Transverse colon (tissue), 4 donors: ENCODE results near the gene INPP4B.

Experiments used
- CTCF ChIP-seq, 5 experiments: fragments of 200-600 bp in 3 of 5; fragments of 450-650 bp in 2 of 5; sonication (generic) in 3 of 5; IDR thresholded peaks; 1 replicate in 2 of 5; 2 replicates in 3 of 5; pipeline ENCODE4 v1.5.1; 2016 to 2017; ENCODE audit warnings: antibody characterized with exemption in 5 of 5, inconsistent platforms in 3 of 5, mild to moderate bottlenecking in 2 of 5, moderate library complexity in 1 of 5
- POLR2AphosphoS5 ChIP-seq, 3 donors: sonication (generic); formaldehyde crosslinking; IDR thresholded peaks; one replicate each; pipeline ENCODE4 v1.6.1; 2016; ENCODE audit warnings: antibody characterized with exemption in 3 of 3

GRCh38 chr4:142824368-142824767, 21.7 kb downstream of the INPP4B start:
- no peak for TF ChIP-seq POLR2AphosphoS5 (IDR thresholded peaks at IDR 0.05)
- TF ChIP-seq CTCF (IDR thresholded peaks at IDR 0.05) = no peak
